Fibroblast of mammary gland (primary cell): ENCODE data around the gene LRRC8E.
"Not testable (repeated sequence)": the region's sequence is repeated elsewhere in the genome, so short reads cannot be mapped to it uniquely, and the experiment has no call there.

Experiments
- DNase-seq: peaks from one replicate; pipeline ENCODE4 v3.0.0-alpha.2; 2010; ENCODE audit warnings: low read depth
- H3K4me3 ChIP-seq: 2 replicates; pipeline ENCODE4 v1.5.1; 2011; ENCODE audit warnings: low read depth, mild to moderate bottlenecking, low read length, moderate library complexity; ENCODE audit not compliant: control insufficient read depth
- TF ChIP-seq, protein P1 (sequence below): conservative IDR thresholded peaks from 2 replicates; pipeline ENCODE4 v1.5.1; 2011; ENCODE audit warnings: low read depth, low read length, inconsistent platforms; ENCODE audit not compliant: control insufficient read depth, insufficient read depth

The LRRC8E gene

DNA sequence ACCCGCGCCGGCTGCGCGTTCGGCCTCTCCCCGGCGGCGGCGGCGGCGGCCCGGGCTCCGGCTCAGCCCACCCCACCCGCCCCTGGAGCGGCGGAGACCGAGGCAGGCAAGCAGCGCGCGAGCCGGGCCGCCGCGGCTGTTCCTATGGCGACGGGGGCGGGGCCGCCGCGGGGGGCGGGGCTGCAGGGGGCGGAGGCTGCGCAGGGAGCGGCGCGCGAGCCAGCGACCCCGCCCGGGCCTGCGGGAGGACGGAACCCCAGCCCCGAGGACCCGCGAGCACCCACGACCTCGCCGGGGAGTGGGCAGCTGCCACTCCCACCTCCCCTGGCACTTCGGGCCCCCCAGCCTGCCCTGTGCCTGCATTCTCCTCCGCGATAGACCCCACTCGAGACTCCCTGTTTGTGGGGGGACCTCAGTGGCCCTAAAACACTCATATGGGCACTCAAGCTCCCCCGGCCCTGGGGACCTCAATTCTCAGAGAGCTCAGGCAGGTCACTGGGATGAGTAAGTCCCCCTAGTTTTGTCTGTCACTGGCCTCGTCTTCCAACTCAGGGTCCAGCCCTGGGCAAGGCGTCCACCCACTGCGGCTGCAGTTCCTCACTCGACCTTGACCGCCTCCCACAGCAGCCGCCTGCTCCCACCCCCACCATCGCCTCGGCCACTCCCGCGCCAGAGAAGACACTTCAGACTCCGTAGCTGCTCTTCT, 37.9 kb downstream of the LRRC8E start, which contains the start of gene CTXN1:
TSS of gene CTXN1 (minus strand) at position 115 of the 706 bp plus-strand sequence. CDS start 597 bp downstream, outside the sequence.
- peak within 1 kb of the TSS; percentile 39 for H3K4me3 ChIP-seq
- peak; percentile 36 for DNase-seq
- TF ChIP-seq, protein P1, sequence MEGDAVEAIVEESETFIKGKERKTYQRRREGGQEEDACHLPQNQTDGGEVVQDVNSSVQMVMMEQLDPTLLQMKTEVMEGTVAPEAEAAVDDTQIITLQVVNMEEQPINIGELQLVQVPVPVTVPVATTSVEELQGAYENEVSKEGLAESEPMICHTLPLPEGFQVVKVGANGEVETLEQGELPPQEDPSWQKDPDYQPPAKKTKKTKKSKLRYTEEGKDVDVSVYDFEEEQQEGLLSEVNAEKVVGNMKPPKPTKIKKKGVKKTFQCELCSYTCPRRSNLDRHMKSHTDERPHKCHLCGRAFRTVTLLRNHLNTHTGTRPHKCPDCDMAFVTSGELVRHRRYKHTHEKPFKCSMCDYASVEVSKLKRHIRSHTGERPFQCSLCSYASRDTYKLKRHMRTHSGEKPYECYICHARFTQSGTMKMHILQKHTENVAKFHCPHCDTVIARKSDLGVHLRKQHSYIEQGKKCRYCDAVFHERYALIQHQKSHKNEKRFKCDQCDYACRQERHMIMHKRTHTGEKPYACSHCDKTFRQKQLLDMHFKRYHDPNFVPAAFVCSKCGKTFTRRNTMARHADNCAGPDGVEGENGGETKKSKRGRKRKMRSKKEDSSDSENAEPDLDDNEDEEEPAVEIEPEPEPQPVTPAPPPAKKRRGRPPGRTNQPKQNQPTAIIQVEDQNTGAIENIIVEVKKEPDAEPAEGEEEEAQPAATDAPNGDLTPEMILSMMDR, result no peak

DNA sequence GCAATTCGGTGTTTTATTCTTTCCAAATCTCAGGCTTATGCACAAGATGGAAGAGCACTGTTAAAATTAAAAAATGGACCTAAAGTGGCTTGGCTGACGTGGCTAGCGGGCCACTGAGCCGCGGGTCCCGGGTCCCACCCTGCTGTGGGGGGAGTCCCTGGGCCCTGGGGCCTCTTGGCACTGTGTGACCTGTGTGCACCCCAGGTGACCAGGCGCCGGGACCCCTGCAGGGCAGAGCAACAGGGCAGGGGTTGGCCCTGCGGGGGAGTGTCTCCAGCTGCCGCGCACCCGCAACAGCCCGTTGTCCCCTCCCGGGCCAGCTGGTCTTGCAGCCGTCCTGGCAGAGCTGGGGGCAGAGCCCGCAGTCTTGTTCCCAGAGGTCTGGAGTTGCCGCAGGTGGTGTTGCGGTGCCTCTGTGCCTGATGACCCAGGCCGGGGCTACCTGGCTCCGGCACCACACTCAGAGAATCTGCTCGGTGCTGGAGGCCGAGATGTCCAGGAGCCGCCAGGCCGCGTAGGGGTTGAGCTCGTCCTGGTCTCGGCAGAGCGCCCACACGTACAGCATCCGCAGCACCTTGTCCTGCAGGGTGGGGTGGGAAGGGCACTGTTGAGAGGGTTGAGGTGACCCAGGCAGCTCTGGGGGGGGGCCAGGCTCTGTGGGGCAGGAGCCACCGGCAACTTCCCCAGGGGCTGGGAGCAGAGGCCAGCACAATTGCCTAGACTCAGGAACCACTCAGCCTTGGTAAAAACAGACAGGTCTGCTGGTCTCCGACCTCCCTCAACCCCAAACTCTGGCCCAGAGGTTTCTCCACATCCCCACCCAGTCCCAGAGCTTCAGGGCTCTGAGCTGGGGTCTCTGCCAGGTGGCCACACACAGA, 38.7 kb downstream of the LRRC8E start:
- TF ChIP-seq, protein P1, result no peak
- H3K4me3 ChIP-seq, result no peak overlapping the region
- DNase-seq, result no peak

DNA sequence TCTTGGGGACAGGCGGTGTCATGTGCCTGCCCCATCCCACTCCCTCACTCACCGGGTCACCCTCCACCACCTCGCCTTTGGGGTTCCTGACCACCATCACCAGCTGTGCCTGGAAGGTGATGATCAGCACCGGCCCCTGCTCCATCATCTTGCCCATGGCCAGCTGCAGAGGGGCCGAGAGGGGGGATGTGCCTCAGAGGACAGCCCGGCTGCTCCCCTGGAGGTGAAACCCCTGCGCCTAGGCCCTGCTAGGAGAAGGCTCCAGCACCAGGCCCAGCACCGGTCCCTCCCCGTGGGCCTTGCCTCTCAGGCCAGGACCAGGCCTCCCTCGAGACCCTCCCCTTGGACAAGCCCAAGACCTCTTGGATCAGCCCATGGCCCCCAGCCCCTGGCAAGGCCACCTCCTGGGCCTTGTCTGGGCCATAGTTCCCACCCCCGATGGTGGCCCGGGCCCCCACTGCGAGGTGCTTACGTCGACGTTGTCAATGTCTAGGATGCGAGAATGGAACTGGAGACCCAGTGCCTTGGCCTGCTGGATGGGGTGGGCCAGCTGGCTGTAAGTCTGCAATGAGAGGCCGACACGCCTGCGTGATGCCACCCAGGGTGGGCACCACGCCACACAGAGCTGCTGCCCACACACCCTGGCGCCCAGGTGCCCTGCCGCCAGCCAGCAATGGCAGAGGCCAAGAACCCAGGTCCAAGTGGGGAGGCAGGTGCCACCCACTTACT, 39.5 kb downstream of the LRRC8E start:
- H3K4me3 ChIP-seq, result no peak overlapping the region
- TF ChIP-seq, protein P1, result no peak
- DNase-seq, result no peak

DNA sequence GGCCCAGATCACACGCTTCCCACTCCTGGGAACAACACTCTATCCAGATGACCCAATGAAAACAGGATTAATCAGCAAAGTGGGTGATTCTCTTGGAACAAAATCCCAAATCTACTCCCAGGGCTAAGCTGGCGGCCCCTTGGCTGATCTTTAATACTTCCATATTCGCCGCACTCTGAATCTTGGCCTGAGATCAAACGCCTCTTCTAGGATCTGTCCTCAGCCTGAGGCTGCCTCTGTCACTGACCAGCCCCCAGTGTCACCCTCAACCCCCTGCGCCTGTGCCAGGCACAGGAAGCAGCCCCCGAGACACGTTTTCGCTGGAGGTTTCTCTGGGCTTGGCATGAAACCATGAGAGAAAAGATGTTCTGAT, 40.0 kb downstream of the LRRC8E start:
- peak; percentile 43 for DNase-seq
- H3K4me3 ChIP-seq, result no peak overlapping the region
- TF ChIP-seq, protein P1, result no peak

DNA sequence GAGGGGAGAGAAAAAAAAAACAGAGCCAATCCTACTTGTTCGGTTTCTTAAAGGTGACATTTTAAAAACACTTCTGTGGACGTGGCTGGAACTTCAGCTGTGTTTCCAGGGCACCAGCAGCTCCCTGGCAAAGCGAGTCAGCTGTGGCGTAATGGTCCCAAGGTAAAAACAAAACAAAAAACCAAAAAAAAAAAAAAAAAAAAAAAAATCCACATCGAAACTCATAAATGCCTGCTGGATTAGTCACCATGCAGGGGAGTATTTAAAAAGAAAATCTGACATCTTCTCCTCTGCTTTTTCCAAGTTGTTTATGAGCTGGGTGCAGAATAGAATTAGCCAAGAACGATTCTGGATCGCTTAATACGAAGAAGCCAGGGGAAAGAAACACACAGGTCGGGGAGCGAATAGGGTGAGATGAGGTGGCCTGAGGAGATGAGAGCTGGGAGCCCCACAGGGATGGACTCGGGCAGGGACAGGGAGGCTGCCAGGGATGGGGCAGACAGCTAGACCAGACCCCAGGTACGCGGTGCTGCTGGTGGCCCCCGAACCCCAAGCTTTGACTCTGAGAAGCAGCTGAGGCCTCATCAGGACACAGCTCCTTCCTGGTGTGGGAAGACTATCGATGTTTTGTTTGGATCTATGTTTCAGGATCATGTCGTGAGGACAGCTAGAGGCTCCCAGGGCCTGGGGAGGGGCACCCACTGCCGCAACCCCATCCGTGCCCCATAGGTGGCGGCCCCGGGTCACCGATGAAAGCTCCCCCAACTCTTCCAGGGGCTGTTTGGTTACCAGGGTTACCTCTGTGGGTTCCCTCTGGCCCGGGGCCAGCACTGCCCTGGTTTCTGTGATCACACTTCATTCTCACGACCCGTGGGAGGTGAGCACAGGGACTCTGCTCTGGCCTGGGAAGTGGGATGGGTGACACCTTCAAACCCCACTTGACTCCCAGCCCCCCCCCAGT, 40.7 kb downstream of the LRRC8E start:
- TF ChIP-seq, protein P1, result peak; percentile 39
- peak; percentile 87 for DNase-seq
- H3K4me3 ChIP-seq, result no peak overlapping the region

DNA sequence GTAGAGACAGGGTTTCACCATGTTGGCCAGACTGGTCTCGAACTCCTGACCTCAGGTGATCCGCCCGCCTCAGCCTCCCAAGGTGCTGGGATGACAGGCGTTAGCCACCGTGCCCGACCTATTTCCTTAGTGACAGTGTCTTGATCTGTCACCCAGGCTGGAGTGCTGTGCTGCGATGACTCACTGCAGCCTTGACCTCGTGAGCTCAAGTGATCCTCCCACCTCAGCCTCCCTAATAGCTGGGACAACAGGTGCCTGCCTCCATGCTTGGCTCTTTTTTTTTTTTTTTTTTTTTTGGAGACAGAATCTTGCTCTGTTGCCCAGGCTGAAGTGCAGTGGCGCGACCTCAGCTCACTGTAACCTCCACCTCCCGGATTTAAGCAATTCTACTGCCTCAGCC, 41.7 kb downstream of the LRRC8E start:
- peak; percentile 23 for DNase-seq
- H3K4me3 ChIP-seq, result not testable (repeated sequence)
